ENCODE measurements around the gene DNMBP.
A peak's percentile ranks its signal among the peaks of the same experiment; 100 is the strongest.
"Not testable (repeated sequence)": the region's sequence is repeated elsewhere in the genome, so short reads cannot be mapped to it uniquely, and the experiment has no call there.

Gene DNMBP

GRCh38 chr10:99872367-99873162 is 137.2 kb downstream of the DNMBP start:
- H2BK120ac ChIP-seq (ENCODE audit: low read depth, low read length) = no peak overlapping the region
- H2AFZ ChIP-seq (ENCODE audit: low read depth, low read length) = no peak overlapping the region
- H3K4ac ChIP-seq (ENCODE audit: low read depth in 1 of 2, low read length in 2 of 2) = no peak overlapping the region
- H4K8ac ChIP-seq (ENCODE audit: low read length) = no peak overlapping the region
- H3K9ac ChIP-seq (ENCODE audit: low read length) = no peak overlapping the region
- peaks cover 0 to 4% of the 10 kb centered on the region in 2 experiments for H3K27me3 ChIP-seq (ENCODE audit: control insufficient read depth in 1 of 2, insufficient read depth in 1 of 2, low read length in 2 of 2)
- peak overlapping the region; percentile 38 to 56 for H3K18ac ChIP-seq (ENCODE audit: low read depth in 1 of 2, low read length in 2 of 2)
- peaks cover 28 to 47% of the 10 kb centered on the region in 2 experiments for H3K36me3 ChIP-seq (ENCODE audit: control insufficient read depth in 1 of 2, insufficient read depth in 2 of 2, low read depth in 1 of 2, low read length in 2 of 2)
- H2BK5ac ChIP-seq (ENCODE audit: low read depth, low read length, poor library complexity, severe bottlenecking) = no peak overlapping the region
- no peaks in the 10 kb centered on the region for H3K9me3 ChIP-seq (ENCODE audit: control insufficient read depth, low read length)
- 68% methylated on average over 5 of the region's 5 CpGs for WGBS
- H2BK12ac ChIP-seq (ENCODE audit: low read length in 2 of 2) = no peak overlapping the region
- H3K23ac ChIP-seq (ENCODE audit: low read length in 2 of 2) = no peak overlapping the region
- H2AK5ac ChIP-seq (ENCODE audit: low read length, severe bottlenecking) = no peak overlapping the region
- no peak overlapping the region for H3K14ac ChIP-seq (ENCODE audit: low read length in 2 of 2)
- H3K4me1 ChIP-seq (ENCODE audit: control insufficient read depth, insufficient read depth, low read depth, low read length) = peaks cover 3% of the 10 kb centered on the region
- no peak overlapping the region for H2BK15ac ChIP-seq (ENCODE audit: low read depth, poor library complexity, severe bottlenecking)
- H3K27ac ChIP-seq (ENCODE audit: low read length, poor library complexity, severe bottlenecking) = no peak overlapping the region
- no peak overlapping the region for H4K91ac ChIP-seq (ENCODE audit: low read length)
- no peak overlapping the region for H3K4me2 ChIP-seq (ENCODE audit: low read length, poor library complexity, severe bottlenecking)
- peak; percentile 57 for DNase-seq
- no peak overlapping the region for H3K4me3 ChIP-seq (ENCODE audit: insufficient read depth in 1 of 2, low read depth in 1 of 2, low read length in 2 of 2)
- H3K79me1 ChIP-seq (replicated peaks; ENCODE audit: low read length, poor library complexity, severe bottlenecking) = peaks cover 4% of the 10 kb centered on the region

- Histone ChIP-seq H3K4me3 (ENCODE audit: insufficient read depth in 1 of 2, low read depth in 1 of 2, low read length in 2 of 2) (no peak overlapping the region), H2BK15ac (ENCODE audit: low read depth, poor library complexity, severe bottlenecking) (no peak overlapping the region), H3K9ac (ENCODE audit: low read length) (no peak overlapping the region), H4K8ac (ENCODE audit: low read length) (no peak overlapping the region), H3K14ac (ENCODE audit: low read length in 2 of 2) (no peak overlapping the region), H2AK5ac (ENCODE audit: low read length, severe bottlenecking) (no peak overlapping the region), H3K4ac (ENCODE audit: low read depth in 1 of 2, low read length in 2 of 2) (no peak overlapping the region), H2BK120ac (ENCODE audit: low read depth, low read length) (no peak overlapping the region), H3K23ac (ENCODE audit: low read length in 2 of 2) (no peak overlapping the region), H3K36me3 (ENCODE audit: control insufficient read depth in 1 of 2, insufficient read depth in 2 of 2, low read depth in 1 of 2, low read length in 2 of 2) (peaks cover 14 to 24% of the 10 kb centered on the region in 2 experiments), H3K4me2 (ENCODE audit: low read length, poor library complexity, severe bottlenecking) (no peak overlapping the region), H3K4me1 (ENCODE audit: control insufficient read depth, insufficient read depth, low read depth, low read length) (peaks cover 1% of the 10 kb centered on the region), H3K9me3 (ENCODE audit: control insufficient read depth, low read length) (no peaks in the 10 kb centered on the region), H3K27me3 (ENCODE audit: control insufficient read depth in 1 of 2, insufficient read depth in 1 of 2, low read length in 2 of 2) (peaks cover 0 to 4% of the 10 kb centered on the region in 2 experiments), H3K79me1 (replicated peaks; ENCODE audit: low read length, poor library complexity, severe bottlenecking) (no peaks in the 10 kb centered on the region), H3K18ac (ENCODE audit: low read depth in 1 of 2, low read length in 2 of 2) (no peak overlapping the region), H3K27ac (ENCODE audit: low read length, poor library complexity, severe bottlenecking) (no peak overlapping the region), H2AFZ (ENCODE audit: low read depth, low read length) (no peak overlapping the region), H2BK5ac (ENCODE audit: low read depth, low read length, poor library complexity, severe bottlenecking) (no peak overlapping the region), H2BK12ac (ENCODE audit: low read length in 2 of 2) (no peak overlapping the region), H4K91ac (ENCODE audit: low read length) (no peak overlapping the region)
- no peak for DNase-seq
- 94% methylated on average over 6 of the region's 8 CpGs for WGBS
These were observed 139.5 kb downstream of the DNMBP start for GRCh38 chr10:99870123-99870730.

GRCh38 chr10:99869581-99870122 is 140.1 kb downstream of the DNMBP start:
- H3K4ac ChIP-seq (ENCODE audit: low read depth in 1 of 2, low read length in 2 of 2) = no peak overlapping the region
- peaks cover 0 to 4% of the 10 kb centered on the region in 2 experiments for H3K27me3 ChIP-seq (ENCODE audit: control insufficient read depth in 1 of 2, insufficient read depth in 1 of 2, low read length in 2 of 2)
- no peak overlapping the region for H4K91ac ChIP-seq (ENCODE audit: low read length)
- H3K9me3 ChIP-seq (ENCODE audit: control insufficient read depth, low read length) = no peaks in the 10 kb centered on the region
- H3K23ac ChIP-seq (ENCODE audit: low read length in 2 of 2) = no peak overlapping the region
- H3K4me3 ChIP-seq (ENCODE audit: insufficient read depth in 1 of 2, low read depth in 1 of 2, low read length in 2 of 2) = no peak overlapping the region
- H2AFZ ChIP-seq (ENCODE audit: low read depth, low read length) = no peak overlapping the region
- H3K4me2 ChIP-seq (ENCODE audit: low read length, poor library complexity, severe bottlenecking) = no peak overlapping the region
- no peak overlapping the region for H3K27ac ChIP-seq (ENCODE audit: low read length, poor library complexity, severe bottlenecking)
- no peak overlapping the region for H3K18ac ChIP-seq (ENCODE audit: low read depth in 1 of 2, low read length in 2 of 2)
- DNase-seq = no peak
- H2BK12ac ChIP-seq (ENCODE audit: low read length in 2 of 2) = no peak overlapping the region
- H2BK5ac ChIP-seq (ENCODE audit: low read depth, low read length, poor library complexity, severe bottlenecking) = no peak overlapping the region
- H2AK5ac ChIP-seq (ENCODE audit: low read length, severe bottlenecking) = no peak overlapping the region
- peaks cover 12 to 19% of the 10 kb centered on the region in 2 experiments for H3K36me3 ChIP-seq (ENCODE audit: control insufficient read depth in 1 of 2, insufficient read depth in 2 of 2, low read depth in 1 of 2, low read length in 2 of 2)
- H2BK120ac ChIP-seq (ENCODE audit: low read depth, low read length) = no peak overlapping the region
- no peak overlapping the region for H2BK15ac ChIP-seq (ENCODE audit: low read depth, poor library complexity, severe bottlenecking)
- peaks cover 1% of the 10 kb centered on the region for H3K4me1 ChIP-seq (ENCODE audit: control insufficient read depth, insufficient read depth, low read depth, low read length)
- no peak overlapping the region for H4K8ac ChIP-seq (ENCODE audit: low read length)
- H3K79me1 ChIP-seq (replicated peaks; ENCODE audit: low read length, poor library complexity, severe bottlenecking) = no peaks in the 10 kb centered on the region
- no peak overlapping the region for H3K9ac ChIP-seq (ENCODE audit: low read length)
- H3K14ac ChIP-seq (ENCODE audit: low read length in 2 of 2) = no peak overlapping the region
- 98% methylated on average over 6 of the region's 9 CpGs for WGBS

- not testable (repeated sequence) for H2BK120ac ChIP-seq (ENCODE audit: low read depth, low read length); H3K4me3 ChIP-seq (ENCODE audit: insufficient read depth in 1 of 2, low read depth in 1 of 2, low read length in 2 of 2)
- 100% methylated on average over 2 of the region's 3 CpGs for WGBS
These were observed 142.5 kb downstream of the DNMBP start for GRCh38 chr10:99867250-99867649.

More at GRCh38 chr10:99867250-99867649, 142.5 kb downstream of the DNMBP start:
- not testable (repeated sequence) for H3K4me2 ChIP-seq (ENCODE audit: low read length, poor library complexity, severe bottlenecking); DNase-seq; H3K9me3 ChIP-seq (ENCODE audit: control insufficient read depth, low read length); H2BK12ac ChIP-seq (ENCODE audit: low read length in 2 of 2); H3K14ac ChIP-seq (ENCODE audit: low read length in 2 of 2); H3K79me1 ChIP-seq (replicated peaks; ENCODE audit: low read length, poor library complexity, severe bottlenecking); H4K8ac ChIP-seq (ENCODE audit: low read length); H3K23ac ChIP-seq (ENCODE audit: low read length in 2 of 2); H2AFZ ChIP-seq (ENCODE audit: low read depth, low read length); H2BK5ac ChIP-seq (ENCODE audit: low read depth, low read length, poor library complexity, severe bottlenecking); H2BK15ac ChIP-seq (ENCODE audit: low read depth, poor library complexity, severe bottlenecking); H2AK5ac ChIP-seq (ENCODE audit: low read length, severe bottlenecking); H3K18ac ChIP-seq (ENCODE audit: low read depth in 1 of 2, low read length in 2 of 2); H3K27me3 ChIP-seq (ENCODE audit: control insufficient read depth in 1 of 2, insufficient read depth in 1 of 2, low read length in 2 of 2); H3K36me3 ChIP-seq (ENCODE audit: control insufficient read depth in 1 of 2, insufficient read depth in 2 of 2, low read depth in 1 of 2, low read length in 2 of 2); H3K4ac ChIP-seq (ENCODE audit: low read depth in 1 of 2, low read length in 2 of 2); H3K4me1 ChIP-seq (ENCODE audit: control insufficient read depth, insufficient read depth, low read depth, low read length); H3K9ac ChIP-seq (ENCODE audit: low read length); H4K91ac ChIP-seq (ENCODE audit: low read length); H3K27ac ChIP-seq (ENCODE audit: low read length, poor library complexity, severe bottlenecking)

Data from mesenchymal stem cell (in vitro differentiated cells and primary cell).